ENCODE measurements around the gene DAPK1.

DNA sequence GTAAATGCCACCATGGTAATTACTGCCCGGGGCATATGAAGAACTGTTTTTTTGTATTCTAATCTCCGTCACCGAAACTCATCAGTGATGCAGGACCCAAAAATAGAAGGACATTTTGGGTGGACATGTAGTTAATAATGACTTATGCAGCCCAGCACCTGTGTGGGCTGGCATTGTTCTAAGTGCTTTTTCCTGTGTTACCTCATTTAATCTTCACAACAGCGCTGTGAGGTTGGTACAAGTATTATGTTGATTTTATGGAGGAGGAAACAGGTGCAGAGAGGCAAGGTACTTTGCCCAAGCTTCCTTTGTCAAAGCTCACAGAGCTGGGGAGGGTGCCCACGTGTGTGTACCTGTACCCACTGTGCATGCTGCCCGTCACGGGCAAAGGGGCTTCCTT is 58.4 kb downstream of the DAPK1 start:
- TF ChIP-seq POLR2A (IDR thresholded peaks at IDR 0.05; ENCODE audit: low read length) (no peak), GATA1 (IDR thresholded peaks at IDR 0.05; ENCODE audit: low read depth, low read length) (no peak)

Measured in erythroblast (primary cell).